Measurements from ENCODE around the gene PLSCR2.
"Not testable (repeated sequence)": the region's sequence is repeated elsewhere in the genome, so short reads cannot be mapped to it uniquely, and the experiment has no call there.

PLSCR2 gene

GRCh38 chr3:146412711-146413110 lies 56.6 kb downstream of the PLSCR2 start:
- DNase-seq = not testable (repeated sequence)

DNA sequence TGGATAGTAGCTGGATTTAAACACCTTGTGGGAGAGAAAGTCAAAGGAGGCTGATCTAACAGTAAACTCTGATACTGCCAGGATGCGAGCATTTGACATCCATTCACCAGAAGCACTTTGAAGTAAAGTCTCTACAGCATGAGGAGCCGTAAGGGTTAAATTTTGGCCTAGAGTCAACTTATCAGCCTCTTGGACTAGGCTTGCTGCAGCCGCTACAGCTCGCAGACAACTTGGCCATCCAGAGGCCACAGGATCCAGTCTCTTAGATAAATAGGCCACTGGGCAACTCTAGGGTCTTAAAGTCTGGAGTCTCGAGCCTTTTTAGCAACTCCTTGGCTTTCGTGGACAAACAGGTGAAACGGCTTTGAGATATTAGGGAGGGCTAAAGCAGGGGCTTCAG lies 61.4 kb downstream of the PLSCR2 start:
- DNase-seq = no peak

DNA sequence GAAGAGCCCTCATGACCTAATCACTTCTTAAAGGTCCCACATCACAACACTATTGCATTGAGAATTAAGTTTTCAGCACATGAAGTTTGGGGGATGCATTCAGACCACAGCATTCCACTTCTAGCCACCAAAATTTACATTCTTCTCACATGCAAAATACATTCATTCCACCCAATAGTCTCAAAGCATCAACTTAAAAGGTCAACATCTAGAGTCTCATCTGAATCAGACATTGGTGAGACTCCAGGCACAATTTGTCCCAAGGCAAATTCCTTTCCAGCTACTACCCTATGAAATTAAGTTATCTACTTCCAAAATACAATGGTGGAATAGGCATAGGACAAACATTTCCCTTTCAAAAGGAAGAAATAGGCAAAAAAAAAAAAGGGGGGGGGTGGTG lies 64.9 kb downstream of the PLSCR2 start:
- no peak for DNase-seq

GRCh38 chr3:146403792-146404191 lies 65.6 kb downstream of the PLSCR2 start:
- no peak for DNase-seq

DNA sequence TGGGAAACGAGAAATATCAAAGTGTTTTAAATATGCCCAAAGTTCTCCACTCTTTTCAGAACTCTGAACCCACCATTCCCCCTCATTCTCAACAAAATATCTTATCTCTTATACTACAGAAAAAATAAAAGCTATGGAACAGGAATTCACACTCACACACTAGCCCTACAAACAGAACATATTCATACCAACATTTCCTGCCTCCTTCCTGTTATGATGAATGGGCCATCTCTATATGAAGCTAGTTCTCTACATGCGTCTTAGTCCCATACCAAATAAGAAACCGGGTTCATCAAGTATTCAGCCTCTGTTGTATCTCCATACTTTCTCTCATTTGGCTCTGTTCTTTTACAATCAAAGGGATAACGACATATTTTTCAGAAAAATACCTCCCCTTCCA lies 72.6 kb downstream of the PLSCR2 start:
- no peak for DNase-seq

DNA sequence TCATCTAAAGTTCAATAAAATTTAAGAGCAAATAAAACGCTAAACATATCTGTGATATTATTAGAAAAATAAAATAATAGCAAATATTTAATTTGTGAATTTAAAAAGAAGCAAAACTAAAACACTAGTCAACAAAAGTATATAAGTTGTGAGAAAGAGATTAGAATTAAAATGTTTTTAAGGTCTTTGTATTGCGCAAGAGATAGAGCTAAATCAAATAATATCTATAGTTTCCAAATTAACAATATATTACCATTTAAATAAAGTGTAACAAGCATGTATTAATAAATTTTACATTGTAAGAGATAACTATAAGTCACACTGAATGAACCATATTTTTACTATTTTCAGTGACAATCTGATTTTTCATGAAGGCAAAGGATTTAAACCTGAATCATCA lies 74.2 kb downstream of the PLSCR2 start:
- DNase-seq = no peak

DNA sequence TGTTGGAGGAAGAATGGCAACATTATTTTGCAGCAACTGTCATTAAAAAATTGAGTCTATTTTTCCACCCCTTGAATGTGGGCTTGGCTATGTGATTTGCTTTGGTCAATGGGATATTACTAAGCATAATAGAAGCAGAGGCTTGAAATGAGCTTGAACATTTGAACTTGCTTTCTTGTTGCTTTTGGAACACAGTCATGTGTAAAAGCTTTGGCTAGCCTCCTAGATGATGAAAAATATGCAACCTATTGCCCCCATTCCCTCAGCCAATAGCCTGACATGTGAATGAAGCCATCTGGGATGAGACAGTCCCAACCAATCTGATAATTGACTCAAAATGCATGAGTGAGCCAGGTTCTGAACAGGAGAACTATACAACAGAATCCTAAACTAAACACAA lies 78.4 kb downstream of the PLSCR2 start:
- DNase-seq = no peak

- no peak for DNase-seq
Observed at GRCh38 chr3:146390006-146390772, 79.2 kb downstream of the PLSCR2 start.

DNA sequence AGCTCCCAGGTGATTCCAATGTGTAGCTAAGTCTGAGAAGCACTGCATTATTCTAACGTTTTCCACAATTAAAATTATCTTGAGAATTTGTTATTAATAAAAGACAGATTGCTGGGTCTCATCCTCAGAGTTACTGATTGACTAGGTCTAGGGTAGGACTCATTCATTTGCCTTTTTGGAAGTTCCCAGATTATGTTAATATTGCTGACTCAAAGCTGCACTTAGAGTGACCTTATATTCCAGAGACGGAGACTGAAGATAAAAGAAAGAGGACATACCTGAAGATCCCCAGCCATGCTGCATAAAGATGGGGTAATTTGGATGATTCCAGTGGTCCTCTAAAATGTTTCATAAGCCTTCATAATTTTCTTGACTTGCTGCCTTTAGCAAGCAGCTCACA lies 81.8 kb downstream of the PLSCR2 start:
- no peak for DNase-seq

GRCh38 chr3:146386936-146387335 lies 82.4 kb downstream of the PLSCR2 start:
- DNase-seq = no peak

DNA sequence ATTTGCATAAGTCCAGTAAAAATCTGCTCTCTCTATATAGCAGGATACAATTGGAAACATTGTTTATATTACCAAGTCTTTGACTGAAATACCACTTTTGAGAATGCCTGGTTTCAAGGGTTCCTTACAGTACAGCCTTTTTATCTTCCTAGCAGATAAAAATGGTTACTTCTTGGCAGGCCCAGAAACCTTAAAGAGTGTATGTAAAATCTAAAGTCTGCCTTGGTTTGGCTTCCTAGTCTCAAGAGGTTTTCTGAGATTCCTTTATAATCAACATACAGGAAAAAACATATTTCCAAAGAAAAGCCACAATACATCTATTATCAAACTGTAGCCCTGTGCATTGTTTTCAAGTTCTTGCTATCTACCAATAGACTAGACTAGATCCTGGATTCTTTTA lies 84.6 kb downstream of the PLSCR2 start:
- no peak for DNase-seq
